ENCODE results near the gene RGS9BP.
A peak's percentile ranks its signal among the peaks of the same experiment; 100 is the strongest.
"Not testable (repeated sequence)": the region's sequence is repeated elsewhere in the genome, so short reads cannot be mapped to it uniquely, and the experiment has no call there.

The RGS9BP gene

GRCh38 chr19:32653599-32653915, 22.1 kb upstream of the RGS9BP start:
- H3K27me3 Mint-ChIP-seq: no peaks in the 10 kb centered on the region
- H3K9me3 Mint-ChIP-seq: no peaks in the 10 kb centered on the region

GRCh38 chr19:32656379-32656778, 19.3 kb upstream of the RGS9BP start:
- H3K9me3 Mint-ChIP-seq; H3K4me1 Mint-ChIP-seq; H3K27me3 Mint-ChIP-seq; ATAC-seq; H3K4me3 Mint-ChIP-seq; DNase-seq; H3K27ac Mint-ChIP-seq; H3K36me3 Mint-ChIP-seq (ENCODE audit: low read depth): not testable (repeated sequence)

More at GRCh38 chr19:32653599-32653915, 22.1 kb upstream of the RGS9BP start:
- DNase-seq (no peak), ATAC-seq (no peak)
- Mint-ChIP-seq H3K36me3 (ENCODE audit: low read depth) (peaks cover 5% of the 10 kb centered on the region), H3K27ac (no peak overlapping the region), H3K4me3 (no peak overlapping the region), H3K4me1 (no peaks in the 10 kb centered on the region)

GRCh38 chr19:32658075-32658474, 17.6 kb upstream of the RGS9BP start:
- Mint-ChIP-seq H3K9me3 (no peaks in the 10 kb centered on the region), H3K27me3 (no peaks in the 10 kb centered on the region), H3K4me3 (no peak overlapping the region), H3K4me1 (peaks cover 7% of the 10 kb centered on the region), H3K27ac (no peak overlapping the region), H3K36me3 (ENCODE audit: low read depth) (no peaks in the 10 kb centered on the region)
- DNase-seq (no peak), ATAC-seq (no peak)

- Mint-ChIP-seq H3K4me1 (peaks cover 9% of the 10 kb centered on the region), H3K27me3 (no peaks in the 10 kb centered on the region), H3K36me3 (ENCODE audit: low read depth) (no peaks in the 10 kb centered on the region), H3K27ac (no peak overlapping the region), H3K4me3 (no peak overlapping the region), H3K9me3 (no peaks in the 10 kb centered on the region)
- DNase-seq: no peak
- ATAC-seq: no peak
Observed at GRCh38 chr19:32658527-32658926, 17.1 kb upstream of the RGS9BP start.

GRCh38 chr19:32661318-32661717, 14.3 kb upstream of the RGS9BP start:
- Mint-ChIP-seq H3K9me3 (no peaks in the 10 kb centered on the region), H3K27me3 (no peaks in the 10 kb centered on the region), H3K36me3 (ENCODE audit: low read depth) (no peaks in the 10 kb centered on the region), H3K4me1 (peaks cover 9% of the 10 kb centered on the region), H3K4me3 (no peak overlapping the region), H3K27ac (no peak overlapping the region)
- DNase-seq (no peak), ATAC-seq (no peak)

GRCh38 chr19:32662186-32662585, 13.5 kb upstream of the RGS9BP start:
- no peak for DNase-seq
- peaks cover 9% of the 10 kb centered on the region for H3K4me1 Mint-ChIP-seq
- no peaks in the 10 kb centered on the region for H3K9me3 Mint-ChIP-seq
- no peak overlapping the region for H3K4me3 Mint-ChIP-seq
- H3K36me3 Mint-ChIP-seq (ENCODE audit: low read depth): no peaks in the 10 kb centered on the region
- H3K27ac Mint-ChIP-seq: no peak overlapping the region
- H3K27me3 Mint-ChIP-seq: no peaks in the 10 kb centered on the region
- ATAC-seq: peak; percentile 46

- Mint-ChIP-seq H3K4me1 (peaks cover 14% of the 10 kb centered on the region), H3K27ac (no peak overlapping the region), H3K4me3 (no peak overlapping the region), H3K9me3 (no peaks in the 10 kb centered on the region), H3K36me3 (ENCODE audit: low read depth) (no peaks in the 10 kb centered on the region), H3K27me3 (no peaks in the 10 kb centered on the region)
- DNase-seq (no peak), ATAC-seq (no peak)
Observed at GRCh38 chr19:32666084-32666483, 9.6 kb upstream of the RGS9BP start.

- no peaks in the 10 kb centered on the region for H3K27me3 Mint-ChIP-seq
- no peaks in the 10 kb centered on the region for H3K36me3 Mint-ChIP-seq (ENCODE audit: low read depth)
- no peaks in the 10 kb centered on the region for H3K9me3 Mint-ChIP-seq
- DNase-seq (no peak), ATAC-seq (no peak)
- H3K4me3 Mint-ChIP-seq: no peak overlapping the region
- no peak overlapping the region for H3K27ac Mint-ChIP-seq
- peaks cover 21% of the 10 kb centered on the region for H3K4me1 Mint-ChIP-seq
Observed at GRCh38 chr19:32669310-32669709, 6.3 kb upstream of the RGS9BP start.

- Mint-ChIP-seq H3K4me3 (no peak overlapping the region), H3K27ac (no peak overlapping the region)
Observed at GRCh38 chr19:32671883-32672593, 3.6 kb upstream of the RGS9BP start.

GRCh38 chr19:32672841-32673240, 2.8 kb upstream of the RGS9BP start:
- ATAC-seq (no peak), DNase-seq (no peak)
- no peak overlapping the region for H3K27ac Mint-ChIP-seq
- no peaks in the 10 kb centered on the region for H3K9me3 Mint-ChIP-seq
- H3K27me3 Mint-ChIP-seq: peaks cover 9% of the 10 kb centered on the region
- no peaks in the 10 kb centered on the region for H3K36me3 Mint-ChIP-seq (ENCODE audit: low read depth)
- peak overlapping the region; percentile 21 for H3K4me3 Mint-ChIP-seq
- peaks cover 27% of the 10 kb centered on the region for H3K4me1 Mint-ChIP-seq

More at GRCh38 chr19:32671883-32672593, 3.6 kb upstream of the RGS9BP start:
- Mint-ChIP-seq H3K27me3 (peaks cover 4% of the 10 kb centered on the region), H3K4me1 (peaks cover 23% of the 10 kb centered on the region), H3K9me3 (no peaks in the 10 kb centered on the region), H3K36me3 (ENCODE audit: low read depth) (no peaks in the 10 kb centered on the region)
- no peak for ATAC-seq
- no peak for DNase-seq

- H3K4me1 Mint-ChIP-seq: peaks cover 27% of the 10 kb centered on the region
- peak overlapping the region; percentile 93 for H3K4me3 Mint-ChIP-seq
- H3K27ac Mint-ChIP-seq: no peak overlapping the region
- no peaks in the 10 kb centered on the region for H3K36me3 Mint-ChIP-seq (ENCODE audit: low read depth)
- peaks cover 14% of the 10 kb centered on the region for H3K27me3 Mint-ChIP-seq
- no peaks in the 10 kb centered on the region for H3K9me3 Mint-ChIP-seq
- no peak for DNase-seq
- ATAC-seq: no peak
Observed at GRCh38 chr19:32673573-32673972, 2.1 kb upstream of the RGS9BP start.

- H3K4me3 Mint-ChIP-seq: peak overlapping the region; percentile 93
- no peaks in the 10 kb centered on the region for H3K36me3 Mint-ChIP-seq (ENCODE audit: low read depth)
- peak overlapping the region; percentile 82 for H3K27ac Mint-ChIP-seq
- DNase-seq: no peak
- peaks cover 27% of the 10 kb centered on the region for H3K4me1 Mint-ChIP-seq
- no peaks in the 10 kb centered on the region for H3K9me3 Mint-ChIP-seq
- peaks cover 14% of the 10 kb centered on the region for H3K27me3 Mint-ChIP-seq
- ATAC-seq: no peak
Observed at GRCh38 chr19:32674153-32674930, 1.3 kb upstream of the RGS9BP start.

GRCh38 chr19:32674931-32675719, 523 bp upstream of the RGS9BP start, which contains the start of gene ANKRD27:
Gene ANKRD27, minus strand, starts transcription at chr19:32675180. Its CDS starts 16,165 bp downstream, at chr19:32659015.
- Mint-ChIP-seq H3K4me3 (peak within 1 kb of the TSS; percentile 93), H3K4me1 (peaks cover 23% of the 10 kb centered on the region), H3K27ac (peak within 1 kb of the TSS; percentile 82), H3K9me3 (no peaks in the 10 kb centered on the region), H3K36me3 (ENCODE audit: low read depth) (no peaks in the 10 kb centered on the region), H3K27me3 (peaks cover 14% of the 10 kb centered on the region)
- ATAC-seq: peak; percentile 96
- peak; percentile 97 for DNase-seq

GRCh38 chr19:32676186-32676894, 692 bp downstream of the RGS9BP start:
- Mint-ChIP-seq H3K4me3 (no peak overlapping the region), H3K9me3 (no peaks in the 10 kb centered on the region), H3K27ac (no peak overlapping the region), H3K27me3 (peaks cover 15% of the 10 kb centered on the region), H3K4me1 (peaks cover 22% of the 10 kb centered on the region), H3K36me3 (ENCODE audit: low read depth) (no peaks in the 10 kb centered on the region)
- no peak for ATAC-seq
- no peak for DNase-seq

Measured in activated naive CD8-positive, alpha-beta T cell treated with anti-CD3 and anti-CD28 coated beads, Interleukin-2, amount 50 U/mL, for 24 hours (primary cell).